Renal pelvis (tissue), 4 donors: ENCODE measurements around the gene SIGLEC11. TPM values are rescaled to one million over a fixed set of nuclear protein-coding genes. Genes with fewer than 3 reads are reported as not detected.
"Not testable (repeated sequence)": the region's sequence is repeated elsewhere in the genome, so short reads cannot be mapped to it uniquely, and the experiment has no call there.

Source experiments
- DNase-seq: peaks from one replicate; pipeline ENCODE4 v3.0.0-alpha.2; 2013
- polyA plus RNA-seq, 3 donors: library from polyadenylated mRNA; unstranded; fragments of 120-200 nt; gene quantifications; one replicate each; pipeline ENCODE4 v1.2.1, GENCODE V29; 2013; ENCODE audit not compliant: insufficient read length in 3 of 3

SIGLEC11 gene
- polyA plus RNA-seq, 3 donors = 3.2 to 5.5 (median 4.5) TPM

DNA sequence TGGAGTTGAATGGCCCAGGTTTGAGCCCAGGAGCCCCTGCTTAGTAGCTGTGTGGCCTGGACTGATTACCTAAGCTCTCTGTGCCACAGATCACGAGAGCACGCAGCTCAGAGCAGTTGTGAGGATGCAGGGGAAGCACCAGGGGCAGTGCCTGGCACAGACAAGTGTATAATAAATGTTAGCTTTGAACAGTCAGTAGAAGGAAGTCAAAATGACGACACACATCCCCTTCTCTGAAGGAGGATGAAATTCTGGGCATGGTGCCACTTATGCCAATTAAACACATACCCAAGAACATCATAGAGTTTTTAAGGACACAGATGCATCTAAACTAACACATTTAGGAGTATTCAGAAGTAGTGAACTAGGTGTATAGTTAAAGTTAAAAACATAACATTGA is 24.9 kb upstream of the SIGLEC11 start:
- DNase-seq = no peak

DNA sequence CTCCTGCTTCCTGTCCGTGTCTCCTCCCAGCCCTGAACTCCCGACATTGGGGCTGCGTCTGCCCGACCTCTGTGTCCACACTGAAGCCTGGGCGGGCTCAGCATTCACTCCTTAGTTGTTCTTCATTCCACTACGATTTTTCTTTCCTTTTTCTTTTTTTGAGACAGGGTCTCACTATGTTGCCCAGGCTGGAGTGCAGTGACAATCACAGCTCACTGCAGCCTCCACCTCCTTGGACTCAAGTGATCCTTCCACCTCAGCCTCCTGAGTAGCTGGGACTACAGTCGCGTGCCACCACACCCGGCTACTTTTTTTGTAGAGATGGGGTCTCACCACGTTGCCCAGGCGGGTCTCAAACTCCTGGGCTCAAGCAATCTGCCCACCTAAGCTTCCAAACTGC is 23.5 kb upstream of the SIGLEC11 start:
- no peak for DNase-seq

- DNase-seq = peak; percentile 15
Measured at GRCh38 chr19:49983645-49984229, 22.8 kb upstream of the SIGLEC11 start.

DNA sequence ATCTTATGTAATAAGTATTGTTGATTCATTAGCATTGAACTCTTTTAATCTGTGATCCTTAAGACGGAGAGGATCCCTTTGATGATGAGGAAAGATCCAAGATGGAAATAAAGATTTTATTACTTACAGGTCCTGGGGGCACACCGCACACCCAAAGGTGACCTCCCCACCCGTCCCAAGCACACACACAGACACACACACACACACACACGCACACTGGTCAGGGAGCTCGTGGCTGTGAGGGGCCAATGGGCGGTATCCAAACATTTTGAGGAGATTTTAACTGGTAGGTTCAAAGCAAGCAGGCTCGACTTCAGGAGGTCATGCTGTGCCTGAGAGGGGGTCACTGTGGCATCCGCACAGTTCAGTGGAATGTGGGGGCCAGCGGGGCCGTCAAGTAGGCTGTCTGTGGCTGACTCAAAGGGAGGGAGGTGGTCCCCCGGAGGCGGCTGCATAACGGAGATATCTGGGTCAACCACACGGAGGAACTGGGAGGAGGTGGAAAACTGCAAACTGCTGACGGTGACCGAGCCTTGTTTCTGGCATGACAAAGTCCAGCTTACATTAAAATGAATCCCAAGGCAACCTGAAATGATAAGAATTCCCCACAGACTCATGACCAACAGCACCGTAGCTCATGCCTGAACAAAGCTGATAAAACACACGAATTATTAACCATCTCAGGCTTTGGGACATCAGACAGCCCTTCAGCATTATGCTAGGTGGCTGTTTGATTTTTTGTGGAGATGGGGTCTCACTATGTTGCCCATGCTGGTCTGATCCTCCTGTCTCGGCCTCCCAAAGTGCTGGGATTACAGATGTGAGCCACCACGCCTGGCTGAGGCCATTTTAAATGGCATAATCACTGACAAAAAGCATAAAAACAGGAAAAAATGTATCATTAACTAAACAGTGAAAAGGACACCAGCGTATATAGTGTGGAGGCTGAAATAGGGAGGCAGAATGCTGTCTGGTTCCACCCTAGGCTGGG is 20.9 kb upstream of the SIGLEC11 start:
- DNase-seq = no peak

DNA sequence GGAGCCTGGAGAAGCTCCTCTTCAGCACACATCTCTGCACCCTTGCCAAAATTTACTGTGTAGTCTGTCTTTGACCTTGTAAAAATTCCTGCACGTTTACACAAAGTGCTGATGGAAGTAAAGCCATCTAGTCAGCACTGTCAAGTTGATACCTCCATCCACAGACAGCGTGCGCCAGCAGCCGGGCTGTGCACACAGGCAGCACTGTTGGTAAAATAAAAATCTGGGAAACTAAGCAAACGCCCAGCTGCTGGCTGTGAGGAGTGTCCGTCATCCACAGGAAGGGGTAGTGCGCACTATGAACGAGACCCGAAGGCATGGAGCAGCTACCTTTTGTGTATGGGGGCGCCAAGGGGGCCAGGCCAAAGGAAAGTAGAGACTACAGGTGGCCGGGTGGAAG is 17.4 kb upstream of the SIGLEC11 start:
- no peak for DNase-seq

- DNase-seq = no peak
Measured at GRCh38 chr19:49977881-49978280, 16.9 kb upstream of the SIGLEC11 start.

- no peak for DNase-seq
Measured at GRCh38 chr19:49977076-49977475, 16.1 kb upstream of the SIGLEC11 start.

GRCh38 chr19:49976496-49976895 is 15.5 kb upstream of the SIGLEC11 start:
- no peak for DNase-seq

- DNase-seq = no peak
Measured at GRCh38 chr19:49975051-49975450, 14.1 kb upstream of the SIGLEC11 start.

- no peak for DNase-seq
Measured at GRCh38 chr19:49973987-49974386, 13.0 kb upstream of the SIGLEC11 start.

GRCh38 chr19:49972841-49973240 is 11.9 kb upstream of the SIGLEC11 start:
- DNase-seq = no peak

- DNase-seq = no peak
Measured at GRCh38 chr19:49971991-49972411, 11.0 kb upstream of the SIGLEC11 start.

GRCh38 chr19:49969355-49969754 is 8.4 kb upstream of the SIGLEC11 start:
- DNase-seq = not testable (repeated sequence)

- DNase-seq = no peak
Measured at GRCh38 chr19:49968279-49968922, 7.4 kb upstream of the SIGLEC11 start.

GRCh38 chr19:49959892-49960291 is 1.1 kb downstream of the SIGLEC11 start:
- DNase-seq = not testable (repeated sequence)

DNA sequence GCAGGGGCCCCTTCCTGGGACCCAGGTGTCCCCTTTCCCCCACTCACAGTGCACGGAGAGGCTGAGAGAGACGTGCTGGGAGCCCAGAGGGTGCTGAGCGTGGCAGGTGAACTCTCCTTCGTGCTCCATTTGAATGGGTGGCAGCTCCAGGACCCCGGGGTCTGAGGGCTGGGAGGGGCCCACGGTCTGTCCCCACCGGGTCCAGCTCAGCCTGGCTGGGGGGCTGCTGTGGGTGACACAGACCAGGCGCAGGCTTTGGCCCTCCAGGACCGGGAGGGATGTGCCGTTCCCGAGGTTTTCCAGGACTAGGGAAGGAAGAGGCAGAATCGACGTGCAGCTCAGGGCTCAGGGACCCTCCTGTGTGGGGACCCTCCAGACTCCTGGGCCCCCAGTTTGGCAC is 2.4 kb downstream of the SIGLEC11 start:
- DNase-seq = not testable (repeated sequence)

GRCh38 chr19:49958144-49958543 is 2.8 kb downstream of the SIGLEC11 start:
- DNase-seq = not testable (repeated sequence)

- no peak for DNase-seq
Measured at GRCh38 chr19:49957262-49957915, 3.6 kb downstream of the SIGLEC11 start.

DNA sequence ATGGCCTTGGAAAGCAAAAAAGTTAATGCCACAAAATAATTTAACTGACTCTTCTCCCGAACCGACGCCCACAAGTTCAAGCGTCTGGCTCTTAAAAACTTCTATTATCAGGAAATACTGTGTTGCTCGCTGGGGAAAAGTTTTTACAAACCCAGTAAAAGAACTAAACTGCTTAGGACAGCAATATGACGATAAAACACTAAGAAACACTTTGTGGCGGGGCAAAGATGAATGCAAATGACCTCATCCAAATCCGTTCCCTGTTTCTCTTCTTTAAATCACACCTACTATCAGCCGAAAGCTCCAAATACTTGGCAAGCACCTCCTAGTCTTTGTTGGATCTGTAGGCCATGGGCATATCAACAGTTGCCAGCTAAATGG is 4.9 kb downstream of the SIGLEC11 start:
- DNase-seq = no peak

DNA sequence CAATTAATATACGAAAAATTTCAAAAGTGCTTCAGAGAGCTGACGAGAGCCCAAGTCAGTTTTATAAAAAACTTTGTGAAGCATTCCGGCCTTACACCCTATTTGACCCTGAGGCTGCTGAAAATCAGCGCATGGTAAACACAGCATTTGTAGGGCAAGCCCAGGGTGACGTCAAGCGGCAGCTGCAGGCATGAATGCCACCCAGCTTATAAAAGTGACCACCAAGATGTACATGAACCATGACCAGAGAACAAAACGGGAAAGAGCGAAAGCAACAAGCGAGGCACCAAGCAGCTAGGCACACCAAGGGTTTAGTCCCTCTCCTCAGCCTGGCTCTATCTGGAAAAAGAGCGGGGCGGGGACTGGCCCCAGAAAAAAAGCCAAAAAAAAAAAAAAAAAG is 6.0 kb downstream of the SIGLEC11 start:
- peak; percentile 20 for DNase-seq

DNA sequence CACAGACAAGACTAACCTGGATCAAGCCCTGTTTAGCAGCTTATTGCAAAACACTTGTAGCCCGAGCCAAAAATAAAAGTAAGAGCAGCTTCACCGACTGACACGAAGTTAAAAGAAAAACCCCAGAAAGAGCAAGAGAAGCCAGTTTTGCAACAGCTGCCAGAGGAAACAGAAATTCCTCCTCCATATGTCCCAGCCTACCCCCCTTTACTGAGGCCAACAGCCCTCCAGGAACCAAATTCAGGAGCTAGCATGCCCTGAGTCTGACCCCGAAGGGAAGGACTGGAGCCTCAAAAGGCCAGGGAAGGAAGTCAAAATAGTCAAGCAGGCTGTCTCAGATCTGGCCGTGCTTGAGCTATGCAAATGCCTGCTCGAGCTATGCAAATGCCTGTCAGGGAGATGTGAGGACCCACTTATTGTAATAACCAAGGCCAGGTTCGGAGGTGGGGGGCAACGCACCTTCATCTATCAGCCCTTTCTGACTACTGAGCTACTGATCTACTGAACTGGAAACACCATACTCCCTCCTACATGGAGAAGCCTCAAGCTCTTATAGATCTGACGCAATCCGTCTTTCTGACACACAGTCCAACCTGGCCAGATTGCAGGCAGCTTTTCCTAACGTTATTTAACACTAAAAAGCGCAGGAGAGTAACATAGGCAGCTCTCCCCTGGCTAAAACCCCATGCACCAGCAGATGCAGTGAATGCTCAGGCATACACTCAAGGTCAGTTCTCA is 6.7 kb downstream of the SIGLEC11 start:
- peak; percentile 66 for DNase-seq
